HAP-1 (cell line): ENCODE data around the gene RLF.

Experiments
- DNase-seq, 2 experiments: peaks; one replicate each; pipeline ENCODE4 v3.0.0-alpha.2; 2016 to 2020; ENCODE audit warnings: low spot score in 2 of 2
- H3K27me3 ChIP-seq: fragments of 250-450 bp; sonication (Bioruptor Pico); 2 replicates; pipeline ENCODE4 v1.5.1; 2020; ENCODE audit warnings: low read depth, mild to moderate bottlenecking, moderate library complexity
- H3K36me3 ChIP-seq: fragments of 250-450 bp; sonication (Bioruptor Pico); replicated peaks from 2 replicates; pipeline ENCODE4 v1.5.1; 2020; ENCODE audit warnings: mild to moderate bottlenecking
- H3K4me1 ChIP-seq: fragments of 250-450 bp; sonication (Bioruptor Pico); 2 replicates; pipeline ENCODE4 v1.5.1; 2020; ENCODE audit warnings: mild to moderate bottlenecking
- H3K4me3 ChIP-seq: fragments of 250-450 bp; sonication (Bioruptor Pico); 2 replicates; pipeline ENCODE4 v1.5.1; 2020; ENCODE audit warnings: mild to moderate bottlenecking, moderate library complexity
- H3K9me3 ChIP-seq: fragments of 250-450 bp; sonication (Bioruptor Pico); 2 replicates; pipeline ENCODE4 v1.5.1; 2020; ENCODE audit warnings: mild to moderate bottlenecking, moderate library complexity
- in situ Hi-C: fragments of 300-500 bp; cut with MboI; formaldehyde crosslinking; loops from 3 replicates; pipeline ENCODE4 v1.14.3; 2020; ENCODE audit warnings: low sequenced_read_pairs, inconsistent platforms, mixed read lengths

RLF gene

DNA sequence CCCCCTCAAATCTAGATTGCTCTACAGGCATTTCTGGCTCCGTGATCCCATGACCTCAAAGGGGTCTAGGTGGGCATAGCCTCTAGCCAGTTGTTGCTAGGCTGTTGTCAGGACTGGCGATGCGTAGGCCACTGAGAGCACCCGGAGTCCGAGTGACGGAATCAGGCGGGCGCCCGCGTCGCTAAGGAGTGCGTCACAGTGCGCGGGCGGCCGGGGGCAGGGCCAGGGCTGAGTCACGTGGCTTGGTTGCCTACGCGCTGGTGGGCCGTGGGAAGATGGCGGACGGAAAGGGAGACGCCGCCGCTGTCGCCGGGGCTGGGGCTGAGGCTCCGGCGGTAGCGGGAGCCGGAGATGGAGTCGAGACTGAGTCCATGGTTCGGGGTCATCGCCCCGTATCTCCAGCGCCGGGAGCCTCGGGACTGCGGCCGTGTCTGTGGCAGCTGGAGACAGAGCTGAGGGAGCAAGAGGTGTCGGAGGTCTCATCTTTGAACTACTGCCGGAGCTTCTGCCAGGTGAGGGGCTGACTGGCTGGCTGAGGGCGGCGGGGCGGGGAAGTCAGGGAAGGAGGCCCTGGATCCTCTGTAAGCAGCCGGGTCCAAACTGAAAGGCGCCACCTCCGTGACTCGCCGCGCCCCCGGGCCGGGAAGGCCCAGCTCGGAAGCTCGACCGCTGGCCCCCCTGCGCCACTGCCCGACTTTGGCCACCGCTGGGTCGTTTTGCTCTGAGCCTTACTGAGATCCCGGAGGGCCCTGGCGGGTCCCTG, at the start of gene RLF:
Gene RLF (plus strand): TSS at position 263 of the 763 bp plus-strand sequence. CDS start 13 bp downstream, at position 276.
- H3K9me3 ChIP-seq = no peaks in the 10 kb centered on the region
- in situ Hi-C loops = no loop called here
- no peaks in the 10 kb centered on the region for H3K27me3 ChIP-seq
- peak within 1 kb of the TSS; percentile 87 for H3K4me3 ChIP-seq
- H3K4me1 ChIP-seq = peaks cover 21% of the 10 kb centered on the region
- no peaks in the 10 kb centered on the region for H3K36me3 ChIP-seq
- peak; percentile 92 to 95 for DNase-seq

- DNase-seq = no peak
- Histone ChIP-seq H3K4me3 (no peak overlapping the region), H3K4me1 (no peaks in the 10 kb centered on the region), H3K27me3 (no peaks in the 10 kb centered on the region), H3K36me3 (no peaks in the 10 kb centered on the region), H3K9me3 (peaks cover 11% of the 10 kb centered on the region; the same call in 1 of the 2 replicates)
- in situ Hi-C loops = no loop called here
Observed at GRCh38 chr1:40114400-40114799, 46.8 kb upstream of the RLF start.

- H3K27me3 ChIP-seq = peaks cover 3% of the 10 kb centered on the region
- no peaks in the 10 kb centered on the region for H3K4me1 ChIP-seq
- no peaks in the 10 kb centered on the region for H3K9me3 ChIP-seq
- no peak overlapping the region for H3K4me3 ChIP-seq
- H3K36me3 ChIP-seq = no peaks in the 10 kb centered on the region
- DNase-seq = no peak
- in situ Hi-C loops = no loop called here
Observed at GRCh38 chr1:40120128-40120527, 41.1 kb upstream of the RLF start.

- Histone ChIP-seq H3K27me3 (peaks cover 3% of the 10 kb centered on the region), H3K4me1 (no peaks in the 10 kb centered on the region), H3K4me3 (no peak overlapping the region), H3K9me3 (no peaks in the 10 kb centered on the region), H3K36me3 (no peaks in the 10 kb centered on the region)
- in situ Hi-C loops = no loop called here
- no peak for DNase-seq
Observed at GRCh38 chr1:40122855-40123254, 38.3 kb upstream of the RLF start.

DNA sequence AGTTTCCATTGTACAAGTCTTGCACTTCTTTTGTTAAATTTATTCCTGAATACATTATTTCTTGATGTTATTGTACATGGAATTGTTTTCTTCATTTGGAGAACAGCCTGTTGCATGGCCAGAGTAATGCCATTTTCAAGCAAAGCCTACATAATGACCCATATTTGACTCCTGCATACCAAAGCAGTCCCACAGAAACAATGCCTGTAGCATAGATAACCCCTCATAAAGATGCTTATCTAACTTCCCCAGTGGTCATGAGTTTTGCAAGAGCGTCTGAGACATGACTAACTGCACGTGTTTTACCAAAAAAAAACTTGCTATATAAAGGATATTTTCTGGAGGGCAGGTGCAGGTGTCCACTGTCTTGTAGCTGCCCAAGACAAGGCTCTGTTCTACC, 30.3 kb upstream of the RLF start:
- peaks cover 2% of the 10 kb centered on the region; the same call in 1 of the 2 replicates for H3K27me3 ChIP-seq
- DNase-seq = no peak
- no peaks in the 10 kb centered on the region for H3K36me3 ChIP-seq
- H3K4me3 ChIP-seq = no peak overlapping the region
- in situ Hi-C loops = no loop called here
- 0 out of 2 replicates have a peak, but pooled peaks cover 4% of the 10 kb centered on the region for H3K9me3 ChIP-seq
- H3K4me1 ChIP-seq = no peaks in the 10 kb centered on the region; the same call in 1 of the 2 replicates

GRCh38 chr1:40132383-40133311, 28.5 kb upstream of the RLF start:
- Histone ChIP-seq H3K36me3 (no peaks in the 10 kb centered on the region), H3K27me3 (peaks cover 2% of the 10 kb centered on the region), H3K4me1 (no peaks in the 10 kb centered on the region; the same call in 1 of the 2 replicates), H3K9me3 (0 out of 2 replicates have a peak, but pooled peaks cover 4% of the 10 kb centered on the region), H3K4me3 (no peak overlapping the region)
- in situ Hi-C loops = no loop called here
- no peak for DNase-seq

- peaks cover 2% of the 10 kb centered on the region for H3K27me3 ChIP-seq
- no peaks in the 10 kb centered on the region for H3K36me3 ChIP-seq
- no peak for DNase-seq
- 0 out of 2 replicates have a peak, but pooled peaks cover 4% of the 10 kb centered on the region for H3K9me3 ChIP-seq
- in situ Hi-C loops = no loop called here
- H3K4me3 ChIP-seq = no peak overlapping the region
- no peaks in the 10 kb centered on the region; the same call in 1 of the 2 replicates for H3K4me1 ChIP-seq
Observed at GRCh38 chr1:40133312-40133665, 27.9 kb upstream of the RLF start.

DNA sequence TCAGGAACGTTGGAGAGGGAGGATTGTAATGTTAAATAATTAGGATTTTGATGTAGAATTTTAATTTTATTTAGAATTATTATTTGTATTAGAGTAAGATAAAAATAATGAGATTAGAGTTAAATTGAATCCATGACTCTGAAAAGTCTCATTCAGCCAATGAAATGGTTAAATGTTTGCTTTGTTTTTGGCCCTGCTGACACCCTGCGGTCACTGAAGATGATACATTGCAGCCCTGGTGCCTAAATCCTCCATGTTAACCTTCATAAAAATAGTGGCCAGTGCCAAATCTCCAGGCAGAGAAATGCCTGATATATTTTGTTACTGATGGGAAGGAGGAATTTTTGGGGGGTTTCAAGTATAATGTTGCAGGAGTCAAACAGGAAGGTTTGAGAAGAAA, 27.3 kb upstream of the RLF start:
- in situ Hi-C loops = no loop called here
- no peak for DNase-seq
- H3K4me3 ChIP-seq = no peak overlapping the region
- no peaks in the 10 kb centered on the region for H3K36me3 ChIP-seq
- H3K4me1 ChIP-seq = no peaks in the 10 kb centered on the region; the same call in 1 of the 2 replicates
- H3K27me3 ChIP-seq = peaks cover 3% of the 10 kb centered on the region
- H3K9me3 ChIP-seq = 0 out of 2 replicates have a peak, but pooled peaks cover 4% of the 10 kb centered on the region

GRCh38 chr1:40140211-40140973, 20.8 kb upstream of the RLF start:
- peaks cover 13% of the 10 kb centered on the region for H3K27me3 ChIP-seq
- H3K9me3 ChIP-seq = no peaks in the 10 kb centered on the region
- no peaks in the 10 kb centered on the region for H3K36me3 ChIP-seq
- no peak for DNase-seq
- H3K4me3 ChIP-seq = no peak overlapping the region
- no peaks in the 10 kb centered on the region; the same call in 1 of the 2 replicates for H3K4me1 ChIP-seq
- in situ Hi-C loops = loop anchor here (10.0 kb wide), 2 partner anchors 194 to 264 kb away; no protein-coding TSS in a partner anchor

- Histone ChIP-seq H3K4me1 (no peaks in the 10 kb centered on the region), H3K27me3 (peaks cover 17% of the 10 kb centered on the region), H3K9me3 (no peaks in the 10 kb centered on the region), H3K4me3 (no peak overlapping the region), H3K36me3 (no peaks in the 10 kb centered on the region)
- in situ Hi-C loops = loop anchor here (10.0 kb wide), 2 partner anchors 193 to 263 kb away; no protein-coding TSS in a partner anchor
- DNase-seq = no peak
Observed at GRCh38 chr1:40141878-40142535, 19.2 kb upstream of the RLF start.

- in situ Hi-C loops = loop anchor here (10.0 kb wide), 2 partner anchors 191 to 261 kb away; no protein-coding TSS in a partner anchor
- peak; percentile 65 to 80 for DNase-seq
- Histone ChIP-seq H3K9me3 (no peaks in the 10 kb centered on the region), H3K27me3 (peaks cover 23% of the 10 kb centered on the region), H3K4me1 (no peaks in the 10 kb centered on the region), H3K36me3 (no peaks in the 10 kb centered on the region), H3K4me3 (no peak overlapping the region)
Observed at GRCh38 chr1:40143891-40144575, 17.2 kb upstream of the RLF start.

GRCh38 chr1:40151457-40152079, 9.6 kb upstream of the RLF start:
- no peaks in the 10 kb centered on the region; the same call in 1 of the 2 replicates for H3K4me1 ChIP-seq
- H3K27me3 ChIP-seq = peaks cover 9% of the 10 kb centered on the region; the same call in 1 of the 2 replicates
- H3K9me3 ChIP-seq = no peaks in the 10 kb centered on the region
- in situ Hi-C loops = no loop called here
- no peak for DNase-seq
- no peak overlapping the region for H3K4me3 ChIP-seq
- H3K36me3 ChIP-seq = no peaks in the 10 kb centered on the region
